Right renal pelvis (tissue), 4 donors: ENCODE data around the gene GLB1L2. TPM values are rescaled to one million over a fixed set of nuclear protein-coding genes. Genes with fewer than 3 reads are reported as not detected.

ENCODE experiments used
- DNase-seq, 4 donors: peaks; one replicate each; pipeline ENCODE4 v3.0.0-alpha.2; 2013; ENCODE audit warnings: low read depth in 4 of 4, low spot score in 3 of 4, missing footprints in 1 of 4
- polyA plus RNA-seq, 4 donors: library from polyadenylated mRNA; unstranded; fragments of 120-200 nt; gene quantifications; one replicate each; pipeline ENCODE4 v1.2.1, GENCODE V29; 2013; ENCODE audit not compliant: insufficient read length in 4 of 4

Gene GLB1L2
- polyA plus RNA-seq, 4 donors, result 19.4 to 23.9 (median 22.3) TPM

- no peak for DNase-seq
Observed at GRCh38 chr11:134401825-134402809, 70.3 kb downstream of the GLB1L2 start.

GRCh38 chr11:134402910-134403309, 71.1 kb downstream of the GLB1L2 start:
- no peak for DNase-seq

DNA sequence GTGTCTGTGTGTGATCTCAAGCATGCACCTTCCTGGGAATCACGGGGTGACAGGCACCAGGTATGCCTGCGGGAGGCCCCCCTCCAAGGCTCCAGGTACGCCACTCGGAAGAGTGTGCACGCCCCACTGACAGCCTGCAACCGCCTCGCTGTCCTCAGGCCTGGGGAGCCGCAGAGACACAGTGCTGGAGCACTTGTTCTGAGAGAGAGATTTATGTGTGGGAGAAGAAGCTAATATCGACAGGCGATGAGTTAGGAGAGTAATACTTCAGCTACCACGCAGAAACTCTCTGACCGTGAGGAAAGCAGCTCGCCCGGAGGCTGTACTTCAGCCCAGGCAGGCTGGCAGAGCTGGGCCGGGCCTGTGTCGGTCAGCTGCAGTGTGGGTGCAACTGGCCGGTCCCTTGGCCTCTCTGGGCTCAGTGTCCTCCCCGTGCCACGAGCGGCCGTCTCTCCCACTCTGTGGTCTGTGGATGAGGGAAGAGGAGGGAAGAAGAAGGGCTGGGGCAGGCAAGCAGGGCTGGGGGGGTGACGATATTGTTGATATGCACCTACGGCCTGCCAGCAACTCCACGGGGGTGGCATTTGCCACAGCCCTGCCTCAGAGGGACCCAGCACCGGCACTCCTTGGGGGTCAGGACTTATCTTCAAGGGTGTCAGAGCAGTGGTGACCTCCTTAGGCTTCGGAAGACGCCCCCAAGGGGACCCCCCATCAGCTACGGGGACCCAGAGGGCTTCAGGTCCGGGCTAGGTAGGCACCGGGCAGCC, 73.0 kb downstream of the GLB1L2 start:
- DNase-seq, result no peak

- no peak for DNase-seq
Observed at GRCh38 chr11:134405436-134405835, 73.6 kb downstream of the GLB1L2 start.

DNA sequence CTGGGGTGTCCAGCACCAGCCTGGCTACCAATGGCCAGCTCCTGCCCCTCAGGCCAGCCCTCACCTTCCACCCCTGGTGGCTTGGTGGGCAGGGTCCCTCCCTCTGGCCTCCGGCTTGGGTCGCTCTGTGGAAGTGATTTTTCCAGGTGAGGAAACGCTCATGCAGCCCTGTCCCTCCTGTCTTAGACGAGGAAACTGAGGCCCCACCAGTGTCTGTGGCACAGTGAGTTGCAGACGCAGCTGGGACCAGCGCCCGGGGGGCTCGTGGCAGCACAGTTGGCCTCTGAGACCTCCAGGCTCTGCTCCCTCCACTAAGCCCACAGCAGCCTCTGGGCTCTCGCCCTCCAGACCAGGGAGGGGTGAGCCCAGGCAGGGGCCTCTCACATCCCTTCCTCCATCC, 74.1 kb downstream of the GLB1L2 start:
- DNase-seq, result no peak

DNA sequence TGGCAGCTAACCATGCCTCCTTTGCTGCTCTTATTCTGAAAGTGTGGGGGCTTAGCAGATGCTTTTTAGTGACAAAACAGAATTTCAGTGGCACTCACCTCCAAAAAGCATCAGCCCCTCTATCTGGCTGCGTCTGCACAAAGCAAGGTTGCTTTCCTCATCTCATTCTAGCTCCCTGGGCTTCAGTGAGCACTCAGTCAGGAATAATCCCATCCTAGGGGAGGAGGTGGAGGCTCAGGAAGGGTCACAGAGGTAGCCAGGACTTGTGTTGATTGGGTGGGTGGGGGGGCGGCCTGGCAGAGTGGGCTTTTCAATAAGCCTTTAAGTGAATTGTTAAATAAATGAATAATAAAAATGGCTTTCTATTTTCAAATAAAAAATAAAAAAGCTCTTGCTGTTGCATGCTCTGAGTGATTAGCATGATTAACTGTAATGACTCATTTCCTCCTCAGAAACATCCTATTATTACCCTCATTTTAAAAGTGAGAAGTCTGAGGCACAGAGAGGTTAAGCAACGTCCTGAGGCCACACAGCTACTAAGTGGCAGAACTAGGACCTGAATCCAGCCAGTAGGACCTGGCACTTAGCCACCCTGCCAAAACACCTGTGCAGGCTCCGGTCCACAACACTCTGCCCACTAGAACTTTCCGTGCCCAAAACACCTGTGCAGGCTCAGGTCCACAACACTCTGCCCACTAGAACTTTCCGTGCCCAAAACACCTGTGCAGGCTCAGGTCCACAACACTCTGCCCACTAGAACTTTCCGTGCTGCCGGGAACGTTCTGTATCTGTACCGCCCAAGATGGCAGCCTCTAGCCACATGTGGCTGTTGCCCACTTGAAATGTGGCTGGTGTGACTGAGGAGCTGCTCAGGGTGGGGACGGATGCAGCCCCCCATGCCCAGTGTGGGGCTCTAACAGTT, 74.7 kb downstream of the GLB1L2 start:
- DNase-seq, result no peak

GRCh38 chr11:134407321-134407828, 75.6 kb downstream of the GLB1L2 start:
- DNase-seq, result no peak

GRCh38 chr11:134407923-134408322, 76.1 kb downstream of the GLB1L2 start:
- no peak for DNase-seq

- no peak for DNase-seq
Observed at GRCh38 chr11:134409552-134410429, 78.0 kb downstream of the GLB1L2 start.

DNA sequence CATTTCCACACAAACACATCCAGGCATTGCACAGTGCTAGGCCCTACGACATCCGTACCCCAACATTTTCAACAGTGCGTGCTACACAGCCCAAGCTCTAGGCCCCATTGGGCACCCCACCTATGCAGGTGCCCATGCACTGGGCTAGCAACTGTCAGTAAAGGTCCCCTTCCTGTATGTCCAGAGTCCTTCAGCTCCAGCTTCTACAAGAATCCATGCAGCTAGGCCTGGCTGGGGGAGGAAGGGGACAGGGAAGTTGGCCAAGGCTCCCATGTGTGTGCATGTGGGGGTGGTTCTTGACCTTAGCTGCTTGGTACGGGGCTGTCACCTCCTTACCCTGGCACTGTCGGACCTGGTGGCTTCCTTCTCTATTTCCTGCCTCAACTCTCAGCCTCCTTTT, 79.0 kb downstream of the GLB1L2 start:
- DNase-seq, result no peak

DNA sequence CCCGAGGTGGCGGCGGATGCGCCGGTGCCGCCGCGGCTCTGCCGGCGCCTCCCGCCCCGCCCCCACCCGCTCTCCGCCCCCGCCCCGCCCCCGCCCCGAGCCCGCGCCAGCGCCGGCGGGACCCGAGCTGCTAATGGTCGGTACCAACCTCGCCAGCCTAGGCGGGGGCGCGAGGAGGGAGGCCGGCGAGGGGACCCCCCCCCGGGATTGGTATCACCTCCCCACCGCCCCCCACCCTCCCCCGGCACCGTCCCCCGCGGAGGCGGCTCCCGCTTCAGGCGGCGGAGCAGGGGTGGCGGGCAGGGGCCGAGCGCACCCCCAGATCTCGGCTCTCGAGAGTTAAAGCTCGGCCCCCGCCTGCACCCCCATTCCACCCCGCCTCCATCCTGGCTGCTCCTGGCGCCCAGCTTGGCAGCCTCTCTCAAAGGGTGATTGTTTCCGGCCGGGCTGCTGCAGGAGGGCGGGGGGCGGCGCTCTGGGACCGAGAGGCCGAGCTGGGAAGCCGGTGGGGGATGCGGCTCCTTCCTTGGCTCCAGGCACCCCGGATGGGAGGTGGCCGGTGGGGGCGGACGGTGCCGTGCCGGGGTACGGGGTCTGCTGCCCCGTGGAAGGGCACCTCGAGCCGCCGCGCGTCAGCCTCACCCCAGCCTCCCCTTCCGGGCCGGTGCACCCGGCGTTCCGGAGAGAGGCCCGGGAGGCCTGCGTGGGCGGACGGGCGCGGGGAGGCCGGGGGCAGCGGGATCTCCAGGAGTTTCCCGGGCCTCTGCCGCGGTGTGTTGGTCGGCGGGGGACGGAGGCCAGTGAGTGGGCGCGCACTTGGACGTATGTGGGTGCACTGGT, 80.6 kb downstream of the GLB1L2 start, which contains the start of gene B3GAT1:
Gene B3GAT1, minus strand, starts transcription at position 40 of the 840 bp plus-strand sequence. CDS start 24,583 bp downstream, outside the sequence.
- DNase-seq, result peak in 1 of 4 donors; percentile 16

DNA sequence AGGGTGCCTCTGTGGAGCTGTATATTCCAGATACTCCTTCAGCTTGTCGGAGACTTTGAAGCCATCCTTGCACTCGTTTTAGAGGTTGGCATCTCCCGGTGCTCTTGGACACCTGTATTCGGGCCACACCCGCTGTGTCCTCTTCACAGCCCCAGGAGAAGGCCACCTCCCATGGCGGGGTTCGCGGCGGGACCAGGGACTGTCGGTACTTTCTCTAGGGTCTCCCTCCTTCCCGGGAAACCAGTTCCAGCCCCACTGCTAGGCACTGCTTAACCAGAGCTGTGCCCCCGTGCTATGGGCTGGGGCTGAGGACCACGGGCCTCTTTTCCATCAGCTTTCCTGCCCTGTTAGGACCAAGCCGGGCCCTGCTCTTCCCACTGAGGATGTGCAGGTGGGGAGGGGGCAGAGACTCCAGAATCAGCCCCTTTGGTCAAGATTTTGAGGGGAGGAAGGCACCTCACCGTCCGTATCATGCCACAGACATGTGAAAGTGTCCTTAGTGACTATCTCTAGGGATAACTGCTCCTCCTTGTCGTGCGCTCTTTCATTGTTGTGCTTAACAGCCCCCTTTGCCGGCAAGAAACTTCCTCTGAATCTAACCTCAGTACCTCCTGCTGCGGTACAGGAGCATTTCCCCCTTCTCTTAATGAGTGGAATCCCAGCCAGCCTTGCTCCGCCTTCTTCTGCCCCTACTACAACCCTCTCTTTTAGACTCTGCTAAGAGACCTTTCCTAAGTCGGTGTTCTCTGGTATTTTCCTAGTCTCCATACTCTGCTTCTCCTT, 81.4 kb downstream of the GLB1L2 start:
- no peak for DNase-seq

DNA sequence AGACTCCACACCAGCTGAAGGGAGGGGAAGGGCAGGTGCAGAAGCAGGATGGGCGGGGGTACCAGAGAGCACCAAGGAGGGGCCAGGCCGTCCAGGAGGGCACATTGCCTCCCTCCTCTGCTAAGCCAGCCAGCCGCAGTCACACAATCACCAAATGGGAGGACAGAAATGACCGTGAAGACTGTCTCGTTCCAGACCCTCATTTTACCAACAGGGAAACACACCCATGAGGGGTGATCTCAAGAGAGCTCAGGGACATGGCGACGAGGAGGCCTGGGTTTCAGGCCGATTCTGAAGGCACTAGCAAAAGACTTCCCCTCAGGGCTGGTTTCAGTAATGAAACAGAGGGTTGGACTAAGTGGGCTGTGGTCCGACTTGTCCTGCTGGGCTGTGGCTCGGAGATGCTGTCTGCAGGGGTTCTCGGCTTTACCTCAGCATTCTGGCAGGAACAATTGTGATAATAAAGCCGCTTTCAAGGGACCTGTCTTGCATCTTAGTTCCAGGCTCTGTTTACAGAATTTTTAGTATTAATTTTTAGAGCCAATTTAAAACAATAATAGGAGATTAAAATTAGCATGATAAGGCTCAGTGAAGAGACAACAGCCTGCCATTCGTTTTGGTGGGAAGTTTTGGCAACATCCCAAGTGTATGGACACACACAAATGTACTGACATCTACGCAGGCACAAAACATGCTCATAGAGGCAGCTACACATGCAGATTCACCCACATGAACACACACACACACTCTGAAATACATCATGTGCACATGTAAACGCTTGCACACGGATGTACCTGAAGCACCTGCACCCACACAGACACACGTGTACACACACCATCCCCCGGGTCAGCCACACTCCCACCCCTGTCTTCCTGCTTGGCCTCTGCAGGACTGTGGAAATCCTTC, 82.3 kb downstream of the GLB1L2 start:
- DNase-seq, result no peak

GRCh38 chr11:134414766-134415765, 83.3 kb downstream of the GLB1L2 start:
- DNase-seq, result no peak

- DNase-seq, result no peak
Observed at GRCh38 chr11:134416726-134417125, 84.9 kb downstream of the GLB1L2 start.
